ENCODE measurements around the gene ATP2B3.

The ATP2B3 gene

DNA sequence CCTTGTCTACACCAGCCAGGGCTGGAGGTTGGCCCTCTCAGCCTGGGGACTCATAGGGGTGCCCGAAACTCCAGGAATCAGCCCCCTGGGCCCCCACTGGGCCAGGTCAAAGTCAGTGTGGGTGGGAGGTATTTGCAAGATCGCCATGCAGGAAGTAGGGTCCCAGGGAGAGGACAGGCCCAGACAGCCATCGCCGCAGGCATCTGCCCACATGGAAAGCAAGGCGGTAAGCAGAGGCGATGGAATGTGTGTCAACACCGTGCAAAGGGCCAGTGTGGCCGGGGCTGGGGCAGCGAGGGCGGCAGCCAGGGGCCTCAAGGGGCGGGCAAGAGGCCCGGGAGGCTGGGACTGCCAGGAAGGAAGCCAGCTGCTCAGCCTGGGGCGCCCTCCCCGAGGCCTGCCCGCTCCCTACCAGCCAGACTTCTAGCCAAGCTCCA lies 110.3 kb downstream of the ATP2B3 start:
- H3K36me3 ChIP-seq (ENCODE audit: insufficient read depth): no peaks in the 10 kb centered on the region
- TF ChIP-seq, protein P1, sequence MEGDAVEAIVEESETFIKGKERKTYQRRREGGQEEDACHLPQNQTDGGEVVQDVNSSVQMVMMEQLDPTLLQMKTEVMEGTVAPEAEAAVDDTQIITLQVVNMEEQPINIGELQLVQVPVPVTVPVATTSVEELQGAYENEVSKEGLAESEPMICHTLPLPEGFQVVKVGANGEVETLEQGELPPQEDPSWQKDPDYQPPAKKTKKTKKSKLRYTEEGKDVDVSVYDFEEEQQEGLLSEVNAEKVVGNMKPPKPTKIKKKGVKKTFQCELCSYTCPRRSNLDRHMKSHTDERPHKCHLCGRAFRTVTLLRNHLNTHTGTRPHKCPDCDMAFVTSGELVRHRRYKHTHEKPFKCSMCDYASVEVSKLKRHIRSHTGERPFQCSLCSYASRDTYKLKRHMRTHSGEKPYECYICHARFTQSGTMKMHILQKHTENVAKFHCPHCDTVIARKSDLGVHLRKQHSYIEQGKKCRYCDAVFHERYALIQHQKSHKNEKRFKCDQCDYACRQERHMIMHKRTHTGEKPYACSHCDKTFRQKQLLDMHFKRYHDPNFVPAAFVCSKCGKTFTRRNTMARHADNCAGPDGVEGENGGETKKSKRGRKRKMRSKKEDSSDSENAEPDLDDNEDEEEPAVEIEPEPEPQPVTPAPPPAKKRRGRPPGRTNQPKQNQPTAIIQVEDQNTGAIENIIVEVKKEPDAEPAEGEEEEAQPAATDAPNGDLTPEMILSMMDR (conservative IDR thresholded peaks at IDR 0.05; ENCODE audit: low read depth, low read length): no peak
- no peak overlapping the region for H2AFZ ChIP-seq (ENCODE audit: low read depth)
- H3K79me2 ChIP-seq (ENCODE audit: insufficient read depth, low read depth): no peaks in the 10 kb centered on the region
- H3K9ac ChIP-seq: no peak overlapping the region
- no peak overlapping the region for H3K4me3 ChIP-seq (IDR thresholded peaks at IDR 0.05; ENCODE audit: insufficient read depth, low read depth, low read length)
- no peaks in the 10 kb centered on the region for H4K20me1 ChIP-seq (ENCODE audit: insufficient read depth)
- H3K27ac ChIP-seq: no peak overlapping the region
- H3K4me1 ChIP-seq (ENCODE audit: low read depth, poor library complexity, severe bottlenecking): no peaks in the 10 kb centered on the region
- peaks cover 75% of the 10 kb centered on the region for H3K27me3 ChIP-seq (ENCODE audit: insufficient read depth, low read depth)
- H3K4me2 ChIP-seq: no peak overlapping the region

DNA sequence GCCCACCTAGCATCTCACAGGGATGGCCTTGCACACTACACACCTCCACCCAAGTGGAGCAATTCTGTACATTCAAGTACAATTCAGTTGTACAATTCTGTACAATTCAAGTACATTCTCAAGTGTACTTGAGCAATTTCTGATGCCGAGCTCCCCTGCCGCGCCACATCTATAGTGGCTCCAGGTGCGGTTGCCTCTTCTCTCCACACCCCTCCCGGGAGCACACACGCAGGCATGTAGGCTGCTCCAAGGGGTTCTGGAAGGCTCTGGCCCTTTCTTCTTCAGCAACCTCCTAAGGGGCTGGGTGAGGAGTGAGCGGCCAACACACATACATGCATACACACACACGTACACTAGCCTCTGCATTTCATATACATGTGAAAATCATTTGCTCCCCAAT lies 110.7 kb downstream of the ATP2B3 start:
- Histone ChIP-seq H4K20me1 (ENCODE audit: insufficient read depth) (no peaks in the 10 kb centered on the region), H3K36me3 (ENCODE audit: insufficient read depth) (no peaks in the 10 kb centered on the region), H3K4me3 (IDR thresholded peaks at IDR 0.05; ENCODE audit: insufficient read depth, low read depth, low read length) (no peak overlapping the region), H3K27ac (no peak overlapping the region), H3K4me1 (ENCODE audit: low read depth, poor library complexity, severe bottlenecking) (no peaks in the 10 kb centered on the region), H3K79me2 (ENCODE audit: insufficient read depth, low read depth) (no peaks in the 10 kb centered on the region), H3K27me3 (ENCODE audit: insufficient read depth, low read depth) (peaks cover 74% of the 10 kb centered on the region), H3K4me2 (no peak overlapping the region), H3K9ac (no peak overlapping the region), H2AFZ (ENCODE audit: low read depth) (no peak overlapping the region)
- TF ChIP-seq, protein P1 (conservative IDR thresholded peaks at IDR 0.05; ENCODE audit: low read depth, low read length): no peak

DNA sequence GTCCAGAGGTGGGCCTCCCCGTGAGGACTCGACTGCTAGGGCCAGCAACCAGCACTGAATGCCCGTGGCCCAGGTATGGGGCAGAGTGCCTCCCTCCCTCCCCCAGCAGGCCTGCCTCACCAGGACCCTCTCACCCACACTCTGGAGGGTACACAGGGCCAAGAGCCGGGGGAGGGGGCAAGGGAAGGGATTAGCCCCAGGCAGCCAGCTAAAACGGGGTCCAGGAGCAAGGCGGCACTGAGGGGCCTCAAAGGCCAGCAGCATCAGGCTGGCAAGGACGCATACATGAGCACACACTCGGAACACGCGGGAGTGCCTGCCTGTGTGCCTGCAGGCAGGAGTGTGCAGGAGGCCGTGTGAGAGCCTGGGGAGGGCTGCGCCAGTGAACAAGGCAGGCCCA lies 111.2 kb downstream of the ATP2B3 start:
- TF ChIP-seq, protein P1 (conservative IDR thresholded peaks at IDR 0.05; ENCODE audit: low read depth, low read length): no peak

DNA sequence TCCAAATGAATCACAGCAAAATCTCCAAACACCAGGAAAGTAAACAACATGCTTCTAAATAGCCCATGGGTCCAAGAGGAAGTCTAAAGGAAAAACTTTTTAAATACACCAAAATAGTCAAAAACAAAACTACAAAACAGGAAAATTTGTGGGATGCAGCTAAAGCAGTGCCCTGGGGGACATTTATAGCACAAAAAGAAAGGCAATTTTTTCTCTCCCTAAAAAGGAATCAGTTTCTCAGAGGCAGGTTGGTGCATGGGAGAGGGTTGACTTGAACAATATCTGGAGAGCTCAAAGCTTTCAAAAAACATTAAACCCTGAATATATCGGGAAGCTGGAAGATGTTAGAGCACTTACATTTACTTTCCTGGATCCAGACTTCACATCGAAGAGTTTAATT lies 113.9 kb downstream of the ATP2B3 start:
- H3K79me2 ChIP-seq (ENCODE audit: insufficient read depth, low read depth): no peaks in the 10 kb centered on the region
- no peak overlapping the region for H2AFZ ChIP-seq (ENCODE audit: low read depth)
- H3K9ac ChIP-seq: no peak overlapping the region
- H3K4me3 ChIP-seq (IDR thresholded peaks at IDR 0.05; ENCODE audit: insufficient read depth, low read depth, low read length): no peak overlapping the region
- TF ChIP-seq, protein P1 (conservative IDR thresholded peaks at IDR 0.05; ENCODE audit: low read depth, low read length): no peak
- H3K27ac ChIP-seq: no peak overlapping the region
- no peak overlapping the region for H3K4me2 ChIP-seq
- no peaks in the 10 kb centered on the region for H3K36me3 ChIP-seq (ENCODE audit: insufficient read depth)
- H3K4me1 ChIP-seq (ENCODE audit: low read depth, poor library complexity, severe bottlenecking): no peaks in the 10 kb centered on the region
- H3K27me3 ChIP-seq (ENCODE audit: insufficient read depth, low read depth): peaks cover 52% of the 10 kb centered on the region
- H4K20me1 ChIP-seq (ENCODE audit: insufficient read depth): no peaks in the 10 kb centered on the region

More for the DNA sequence above, 111.2 kb downstream of the ATP2B3 start:
- Histone ChIP-seq H3K9ac (no peak overlapping the region), H3K79me2 (ENCODE audit: insufficient read depth, low read depth) (no peaks in the 10 kb centered on the region), H3K4me3 (IDR thresholded peaks at IDR 0.05; ENCODE audit: insufficient read depth, low read depth, low read length) (no peak overlapping the region), H3K27ac (no peak overlapping the region), H4K20me1 (ENCODE audit: insufficient read depth) (no peaks in the 10 kb centered on the region), H3K4me1 (ENCODE audit: low read depth, poor library complexity, severe bottlenecking) (no peaks in the 10 kb centered on the region), H3K27me3 (ENCODE audit: insufficient read depth, low read depth) (peaks cover 74% of the 10 kb centered on the region), H2AFZ (ENCODE audit: low read depth) (no peak overlapping the region), H3K4me2 (no peak overlapping the region), H3K36me3 (ENCODE audit: insufficient read depth) (no peaks in the 10 kb centered on the region)

Data from KMS-11 (cell line).